ENCODE measurements around the gene IL22.

DNA sequence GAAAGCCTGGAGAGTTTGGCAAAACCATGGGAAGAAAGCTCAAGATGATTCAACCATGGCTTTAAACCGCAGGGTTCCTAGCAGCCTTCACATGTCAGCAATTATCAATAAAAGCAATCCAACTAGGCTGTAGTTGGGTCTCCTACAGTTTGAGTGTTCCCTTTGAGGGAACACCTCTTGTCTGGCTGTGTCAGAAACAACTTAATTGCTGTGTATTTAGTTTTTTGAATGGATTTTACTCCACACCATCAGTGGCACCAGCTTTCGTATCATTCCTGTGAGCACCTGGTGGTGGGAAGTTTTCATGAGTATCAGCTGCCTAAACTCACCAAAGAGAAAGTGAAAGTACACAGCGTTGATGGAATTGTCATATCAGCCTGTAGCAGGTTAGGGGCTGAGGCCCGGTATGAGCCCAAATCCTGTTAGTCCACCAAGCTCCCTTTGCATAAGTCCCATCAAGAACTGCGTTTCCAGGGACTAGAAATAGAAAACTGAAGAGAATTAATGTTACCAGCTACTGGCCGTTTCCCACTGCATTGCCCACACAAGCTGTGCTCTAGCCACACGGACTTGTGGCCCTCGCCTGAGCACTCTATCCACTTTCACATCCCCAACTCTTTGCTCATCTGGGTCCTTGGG is 16.9 kb downstream of the IL22 start:
- TF ChIP-seq, protein P1, sequence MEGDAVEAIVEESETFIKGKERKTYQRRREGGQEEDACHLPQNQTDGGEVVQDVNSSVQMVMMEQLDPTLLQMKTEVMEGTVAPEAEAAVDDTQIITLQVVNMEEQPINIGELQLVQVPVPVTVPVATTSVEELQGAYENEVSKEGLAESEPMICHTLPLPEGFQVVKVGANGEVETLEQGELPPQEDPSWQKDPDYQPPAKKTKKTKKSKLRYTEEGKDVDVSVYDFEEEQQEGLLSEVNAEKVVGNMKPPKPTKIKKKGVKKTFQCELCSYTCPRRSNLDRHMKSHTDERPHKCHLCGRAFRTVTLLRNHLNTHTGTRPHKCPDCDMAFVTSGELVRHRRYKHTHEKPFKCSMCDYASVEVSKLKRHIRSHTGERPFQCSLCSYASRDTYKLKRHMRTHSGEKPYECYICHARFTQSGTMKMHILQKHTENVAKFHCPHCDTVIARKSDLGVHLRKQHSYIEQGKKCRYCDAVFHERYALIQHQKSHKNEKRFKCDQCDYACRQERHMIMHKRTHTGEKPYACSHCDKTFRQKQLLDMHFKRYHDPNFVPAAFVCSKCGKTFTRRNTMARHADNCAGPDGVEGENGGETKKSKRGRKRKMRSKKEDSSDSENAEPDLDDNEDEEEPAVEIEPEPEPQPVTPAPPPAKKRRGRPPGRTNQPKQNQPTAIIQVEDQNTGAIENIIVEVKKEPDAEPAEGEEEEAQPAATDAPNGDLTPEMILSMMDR (optimal IDR thresholded peaks at IDR 0.05 in 1 of 3, IDR thresholded peaks at IDR 0.05 in 1 of 3, conservative IDR thresholded peaks at IDR 0.05 in 1 of 3; ENCODE audit: extremely low read depth in 1 of 3, insufficient read depth in 2 of 3, low read length in 3 of 3) = no peak
- TF ChIP-seq EZH2 (IDR thresholded peaks at IDR 0.05; ENCODE audit: low read length) = no peak

Measured in keratinocyte (primary cell).